KMS-11 (cell line): ENCODE data around the gene ACO2.
A peak's percentile ranks its signal among the peaks of the same experiment; 100 is the strongest.

Experiments used
- H2AFZ ChIP-seq: fragments of 200-600 bp; sonication (generic); 2 replicates; pipeline ENCODE4 v1.6.1; 2016; ENCODE audit warnings: antibody characterized with exemption, mixed run types, low read depth
- H3K27ac ChIP-seq: fragments of 200-600 bp; sonication (generic); 2 replicates; pipeline ENCODE4 v1.6.1; 2016; ENCODE audit warnings: mild to moderate bottlenecking, mixed run types
- H3K27me3 ChIP-seq: fragments of 200-600 bp; sonication (generic); 2 replicates; pipeline ENCODE4 v1.6.1; 2017; ENCODE audit warnings: mild to moderate bottlenecking, low read depth, mixed run types, moderate library complexity; ENCODE audit not compliant: insufficient read depth
- H3K36me3 ChIP-seq: fragments of 200-600 bp; sonication (generic); 2 replicates; pipeline ENCODE4 v1.6.1; 2017; ENCODE audit warnings: mild to moderate bottlenecking, mixed run types; ENCODE audit not compliant: insufficient read depth
- H3K4me1 ChIP-seq: fragments of 200-600 bp; sonication (generic); 2 replicates; pipeline ENCODE4 v1.6.1; 2016; ENCODE audit warnings: mild to moderate bottlenecking, low read depth, mixed run types; ENCODE audit not compliant: poor library complexity, severe bottlenecking
- H3K4me2 ChIP-seq: fragments of 200-600 bp; sonication (generic); 2 replicates; pipeline ENCODE4 v1.7.0; 2016; ENCODE audit warnings: mild to moderate bottlenecking, mixed run types
- H3K4me3 ChIP-seq: fragments of 200-600 bp; sonication (generic); IDR thresholded peaks from 2 replicates; pipeline ENCODE4 v1.6.1; 2017; ENCODE audit warnings: low read depth, low read length, mixed read lengths; ENCODE audit not compliant: insufficient read depth
- H3K79me2 ChIP-seq: fragments of 200-600 bp; sonication (generic); 2 replicates; pipeline ENCODE4 v1.6.1; 2016; ENCODE audit warnings: low read depth, mixed run types; ENCODE audit not compliant: insufficient read depth
- H3K9ac ChIP-seq: fragments of 200-600 bp; sonication (generic); 2 replicates; pipeline ENCODE4 v1.6.1; 2016; ENCODE audit warnings: mild to moderate bottlenecking, mixed run types
- H4K20me1 ChIP-seq: fragments of 200-600 bp; sonication (generic); 2 replicates; pipeline ENCODE4 v1.6.1; 2016; ENCODE audit warnings: mild to moderate bottlenecking, mixed run types; ENCODE audit not compliant: insufficient read depth
- TF ChIP-seq, protein P1 (sequence below): fragments of 200-600 bp; sonication (generic); conservative IDR thresholded peaks from 2 replicates; pipeline ENCODE4 v1.6.1; 2017; ENCODE audit warnings: low read depth, mild to moderate bottlenecking, antibody characterized with exemption, low read length, moderate library complexity, mixed read lengths

Gene ACO2

DNA sequence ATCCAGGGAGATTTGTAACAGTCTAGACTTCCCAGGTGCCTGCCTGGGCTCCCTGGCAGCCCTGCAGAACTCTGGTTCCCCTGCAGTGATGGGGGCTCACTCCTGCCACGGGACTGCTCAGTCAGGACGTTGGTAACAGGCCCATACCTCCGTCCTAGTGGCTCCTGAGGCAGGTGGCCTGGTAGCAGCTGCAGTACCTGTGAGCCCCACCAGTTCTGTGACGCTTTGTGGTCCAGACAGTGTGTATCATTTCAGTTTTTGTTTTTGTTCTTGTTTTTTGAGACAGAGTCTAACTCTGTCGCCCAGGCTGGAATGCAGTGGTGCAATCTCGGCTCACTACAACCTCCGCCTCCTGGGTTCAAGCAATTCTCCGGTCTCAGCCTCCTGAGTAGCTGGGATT, 47.5 kb downstream of the ACO2 start:
- Histone ChIP-seq H3K27me3 (no peaks in the 10 kb centered on the region), H3K36me3 (peaks cover 6% of the 10 kb centered on the region; the same call in 1 of the 2 replicates)
- TF ChIP-seq, protein P1, sequence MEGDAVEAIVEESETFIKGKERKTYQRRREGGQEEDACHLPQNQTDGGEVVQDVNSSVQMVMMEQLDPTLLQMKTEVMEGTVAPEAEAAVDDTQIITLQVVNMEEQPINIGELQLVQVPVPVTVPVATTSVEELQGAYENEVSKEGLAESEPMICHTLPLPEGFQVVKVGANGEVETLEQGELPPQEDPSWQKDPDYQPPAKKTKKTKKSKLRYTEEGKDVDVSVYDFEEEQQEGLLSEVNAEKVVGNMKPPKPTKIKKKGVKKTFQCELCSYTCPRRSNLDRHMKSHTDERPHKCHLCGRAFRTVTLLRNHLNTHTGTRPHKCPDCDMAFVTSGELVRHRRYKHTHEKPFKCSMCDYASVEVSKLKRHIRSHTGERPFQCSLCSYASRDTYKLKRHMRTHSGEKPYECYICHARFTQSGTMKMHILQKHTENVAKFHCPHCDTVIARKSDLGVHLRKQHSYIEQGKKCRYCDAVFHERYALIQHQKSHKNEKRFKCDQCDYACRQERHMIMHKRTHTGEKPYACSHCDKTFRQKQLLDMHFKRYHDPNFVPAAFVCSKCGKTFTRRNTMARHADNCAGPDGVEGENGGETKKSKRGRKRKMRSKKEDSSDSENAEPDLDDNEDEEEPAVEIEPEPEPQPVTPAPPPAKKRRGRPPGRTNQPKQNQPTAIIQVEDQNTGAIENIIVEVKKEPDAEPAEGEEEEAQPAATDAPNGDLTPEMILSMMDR, result no peak

DNA sequence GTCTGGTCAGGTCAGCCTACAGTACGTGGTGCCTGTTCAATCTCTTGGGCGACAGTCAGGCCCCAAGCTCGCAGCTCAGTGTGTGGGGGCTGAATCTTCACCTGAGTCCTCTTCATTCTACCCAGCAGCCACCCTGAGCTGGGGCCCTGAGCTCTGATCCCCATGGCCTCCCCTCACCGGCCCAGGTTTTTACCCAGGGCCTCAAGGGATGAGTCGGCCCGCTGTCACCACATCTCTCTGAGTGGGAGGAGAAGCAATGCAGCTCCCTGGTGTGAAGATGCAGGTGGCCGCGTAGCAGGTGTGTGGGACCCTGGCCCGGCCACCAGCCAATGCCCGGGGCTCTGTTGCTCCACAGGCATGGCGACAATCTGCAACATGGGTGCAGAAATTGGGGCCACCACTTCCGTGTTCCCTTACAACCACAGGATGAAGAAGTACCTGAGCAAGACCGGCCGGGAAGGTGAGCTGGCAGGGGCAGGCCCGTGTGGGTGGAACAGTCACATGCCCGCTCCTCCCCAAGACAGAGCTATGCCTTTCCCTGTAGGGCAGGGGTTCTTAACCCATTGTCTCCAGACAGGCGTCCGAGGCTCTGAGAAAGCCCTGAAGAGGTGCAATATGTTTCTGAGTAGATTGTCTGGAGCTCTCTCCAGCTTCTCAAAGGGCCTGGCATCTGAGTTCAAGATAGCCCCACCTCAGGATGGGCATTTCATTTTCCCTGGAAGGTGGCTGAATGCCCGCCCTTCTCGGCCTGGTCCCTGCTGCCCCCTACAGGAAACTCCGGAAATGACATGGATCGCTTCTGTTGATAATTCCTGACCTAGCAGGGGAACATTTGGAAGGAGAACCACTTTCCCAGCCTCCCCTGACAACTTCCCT, 48.5 kb downstream of the ACO2 start:
- Histone ChIP-seq H3K27ac (no peak overlapping the region; the same call in 1 of the 2 replicates), H4K20me1 (no peaks in the 10 kb centered on the region), H3K4me2 (no peak overlapping the region), H3K4me1 (peaks cover 26% of the 10 kb centered on the region), H3K9ac (no peak overlapping the region), H2AFZ (no peak overlapping the region), H3K79me2 (no peaks in the 10 kb centered on the region), H3K36me3 (peaks cover 6% of the 10 kb centered on the region; the same call in 1 of the 2 replicates), H3K4me3 (no peak overlapping the region), H3K27me3 (no peaks in the 10 kb centered on the region)
- TF ChIP-seq, protein P1, result peak; percentile 90

More for the DNA sequence above, 47.5 kb downstream of the ACO2 start:
- H3K4me1 ChIP-seq, result peaks cover 36% of the 10 kb centered on the region
- no peak overlapping the region for H3K4me2 ChIP-seq
- no peaks in the 10 kb centered on the region for H4K20me1 ChIP-seq
- no peak overlapping the region for H3K9ac ChIP-seq
- H3K79me2 ChIP-seq, result no peaks in the 10 kb centered on the region
- H3K27ac ChIP-seq, result no peak overlapping the region; the same call in 1 of the 2 replicates
- H2AFZ ChIP-seq, result no peak overlapping the region
- no peak overlapping the region for H3K4me3 ChIP-seq

DNA sequence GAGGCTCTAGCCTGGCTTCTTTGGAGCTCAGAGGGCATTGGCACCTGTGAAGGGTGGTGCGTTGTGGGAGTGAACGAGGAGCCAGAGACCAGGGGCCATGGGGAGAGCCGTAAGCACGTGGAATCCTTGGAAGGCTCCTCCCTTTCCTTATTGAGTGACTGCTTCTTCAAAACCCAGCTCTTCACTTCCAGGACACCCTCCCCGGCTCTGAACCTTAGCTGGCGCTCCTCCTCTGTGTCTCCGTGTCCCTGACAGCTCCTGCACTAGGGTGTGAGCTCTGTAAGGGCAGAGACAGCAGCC, 49.1 kb downstream of the ACO2 start:
- Histone ChIP-seq H3K27ac (no peak overlapping the region), H3K4me3 (no peak overlapping the region), H2AFZ (no peak overlapping the region), H4K20me1 (no peaks in the 10 kb centered on the region), H3K4me1 (peaks cover 20% of the 10 kb centered on the region), H3K9ac (no peak overlapping the region), H3K27me3 (no peaks in the 10 kb centered on the region), H3K36me3 (peaks cover 6% of the 10 kb centered on the region; the same call in 1 of the 2 replicates), H3K4me2 (no peak overlapping the region), H3K79me2 (no peaks in the 10 kb centered on the region)
- TF ChIP-seq, protein P1, result peak; percentile 39; the same call in 1 of the 2 replicates

DNA sequence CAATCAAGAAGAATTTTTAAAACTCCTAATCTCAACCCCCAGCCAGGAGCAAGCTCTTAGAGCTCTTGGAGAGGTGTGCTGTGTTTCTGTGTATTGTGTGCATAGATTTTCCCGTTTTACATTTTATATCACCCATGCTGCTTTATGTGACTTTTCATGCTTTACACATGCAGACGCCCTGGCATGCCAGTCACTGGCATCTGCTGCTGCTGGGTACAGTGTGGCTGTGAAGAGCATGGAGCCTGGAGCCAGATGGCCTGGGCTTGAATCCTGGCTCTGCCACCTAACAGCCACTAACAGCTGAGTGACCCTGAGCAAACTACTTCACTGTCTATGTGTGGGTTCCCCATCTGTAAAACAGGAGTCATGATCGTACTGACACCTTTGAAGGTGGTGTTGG, 52.2 kb downstream of the ACO2 start:
- TF ChIP-seq, protein P1, result no peak
- Histone ChIP-seq H3K4me2 (no peak overlapping the region), H4K20me1 (no peaks in the 10 kb centered on the region), H3K79me2 (no peaks in the 10 kb centered on the region), H3K9ac (no peak overlapping the region), H2AFZ (no peak overlapping the region), H3K4me1 (no peaks in the 10 kb centered on the region), H3K36me3 (no peaks in the 10 kb centered on the region; the same call in 1 of the 2 replicates), H3K4me3 (no peak overlapping the region), H3K27ac (no peak overlapping the region), H3K27me3 (no peaks in the 10 kb centered on the region)
